K562 (cell line): ENCODE results near the gene FASTK. TPM values are rescaled to one million over a fixed set of nuclear protein-coding genes. Genes with fewer than 3 reads are reported as not detected.
A peak's percentile ranks its signal among the peaks of the same experiment; 100 is the strongest.
"Not testable (repeated sequence)": the region's sequence is repeated elsewhere in the genome, so short reads cannot be mapped to it uniquely, and the experiment has no call there.

Experiments
- CREM ChIP-seq: IDR thresholded peaks from 2 replicates; pipeline ENCODE4 v1.6.1; 2014; ENCODE audit warnings: antibody characterized with exemption, low read depth
- CTBP1 ChIP-seq: fragments of 450-650 bp; IDR thresholded peaks from 2 replicates; pipeline ENCODE4 v1.6.1; 2016; ENCODE audit warnings: borderline replicate concordance
- DNMT1 ChIP-seq: fragments of 450-650 bp; IDR thresholded peaks from 2 replicates; pipeline ENCODE4 v1.6.1; 2016; ENCODE audit warnings: antibody characterized with exemption, mild to moderate bottlenecking
- KDM1A ChIP-seq, 2 experiments: fragments of 450-650 bp; IDR thresholded peaks; 2 replicates each; pipeline ENCODE4 v1.6.1; 2016; ENCODE audit warnings: mild to moderate bottlenecking in 2 of 2
- NFRKB ChIP-seq: fragments of 450-650 bp; IDR thresholded peaks from 2 replicates; pipeline ENCODE4 v1.6.1; 2016; ENCODE audit warnings: low read depth
- OTX1 ChIP-seq: fragments of 450-650 bp; formaldehyde crosslinking; IDR thresholded peaks from 2 replicates; pipeline ENCODE4 v1.4.0; 2022; ENCODE audit warnings: mild to moderate bottlenecking
- POLR2AphosphoS5 ChIP-seq: IDR thresholded peaks from 2 replicates; pipeline ENCODE4 v1.6.1; 2011; ENCODE audit warnings: mild to moderate bottlenecking, low read depth, low read length, moderate library complexity; ENCODE audit not compliant: control insufficient read depth, insufficient read depth
- SMAD3 ChIP-seq: fragments of 450-650 bp; formaldehyde crosslinking; conservative IDR thresholded peaks from 2 replicates; pipeline ENCODE4 v1.4.0; 2020; ENCODE audit warnings: mild to moderate bottlenecking
- TAL1 ChIP-seq: fragments of 450-650 bp; IDR thresholded peaks from 2 replicates; pipeline ENCODE4 v1.6.1; 2016; ENCODE audit warnings: mild to moderate bottlenecking
- ZBTB40 ChIP-seq, 2 experiments: fragments of 450-650 bp in 1 of 2; sonication (generic) in 1 of 2; formaldehyde crosslinking in 1 of 2; IDR thresholded peaks; 2 replicates each; pipeline versions ENCODE4 v1.7.1 to v1.9.0; 2016 to 2022; ENCODE audit warnings: inconsistent platforms in 1 of 2, mild to moderate bottlenecking in 1 of 2, missing genetic modification reagents in 1 of 2
- ZNF133 ChIP-seq: fragments of 250-450 bp; sonication (Bioruptor Pico); IDR thresholded peaks from 2 replicates; pipeline ENCODE4 v1.4.0; 2020; ENCODE audit warnings: mild to moderate bottlenecking
- polyA plus RNA-seq, 8 experiments: library from polyadenylated mRNA; depleted of rRNA in 4 of 8; stranded (reverse) in 5 of 8; unstranded in 3 of 8; fragments of >200 nt; fragmentation: Nextera tagmentation in 2 of 8; fragmentation: Illumina TruSeq in 1 of 8; extraction: Ambion mirVana in 2 of 8; extraction: Trizol in 1 of 8; gene quantifications; 2 replicates each; pipeline versions ENCODE4 v1.2.1 to v1.2.3, GENCODE V29; 2011 to 2014; ENCODE audit warnings: inconsistent platforms in 1 of 8, missing spikeins in 1 of 8
- total RNA-seq, 7 experiments: library from RNA; depleted of rRNA in 6 of 7; stranded (reverse); fragments of >200 nt in 6 of 7; fragmentation: Illumina TruSeq in 2 of 7; extraction: Trizol in 2 of 7; gene quantifications; 2 replicates each; pipeline versions ENCODE4 v1.2.1 to v1.2.3, GENCODE V29; 2011 to 2021; ENCODE audit warnings: low replicate concordance in 1 of 7

Gene FASTK
- total and polyA plus RNA-seq, 9 of the 15 experiments (the other 6 are each of a cell fraction or from before 2014, with no cell fraction given): 0.51 to 150 (median 48.2) TPM

- TF ChIP-seq ZBTB40 (IDR thresholded peaks at IDR 0.05): 0 out of 2 replicates have a peak, but pooled peaks have one; percentile 52
- TF ChIP-seq ZBTB40 (CRISPR knock-in tag; IDR thresholded peaks at IDR 0.05): not testable (repeated sequence)
- 0 out of 2 replicates have a peak, but pooled peaks have one; percentile 40 for TF ChIP-seq POLR2AphosphoS5
- 0 out of 2 replicates have a peak, but pooled peaks have one; percentile 9 for TF ChIP-seq DNMT1
- peak; percentile 82 to 88 for TF ChIP-seq KDM1A (IDR thresholded peaks at IDR 0.05)
- peak; percentile 96 for TF ChIP-seq SMAD3
- peak; percentile 80 for TF ChIP-seq TAL1
- peak; percentile 33 for TF ChIP-seq CREM
- TF ChIP-seq ZNF133: peak; percentile 93; the same call in 1 of the 2 replicates
- TF ChIP-seq CTBP1: peak; percentile 70; the same call in 1 of the 2 replicates
- 0 out of 2 replicates have a peak, but pooled peaks have one; percentile 75 for TF ChIP-seq OTX1 (CRISPR knock-in tag)
- peak; percentile 86 for TF ChIP-seq NFRKB
Measured at GRCh38 chr7:151026771-151027727, 53.6 kb downstream of the FASTK start (continued).
